H1 (cell line): ENCODE data around the gene TPRN. TPM values are rescaled to one million over a fixed set of nuclear protein-coding genes. Genes with fewer than 3 reads are reported as not detected.

ENCODE experiments used
- CTCF ChIA-PET: fragments of 300-600 bp; sonication (Branson Sonifier 250); formaldehyde crosslinking; loops from one replicate; lab custom pipeline; 2021; ENCODE audit not compliant: partially characterized antibody; lab: Charles Lee
- POLR2A ChIA-PET: fragments of 300-600 bp; sonication (Branson Sonifier 250); formaldehyde crosslinking; loops from one replicate; lab custom pipeline; 2021; ENCODE audit warnings: inconsistent platforms; ENCODE audit not compliant: partially characterized antibody; lab: Charles Lee
- DNase-seq, 2 experiments: peaks; one replicate each; pipeline versions ENCODE4 v3.0.0 to v3.0.0-alpha.2; 2010 to 2022; ENCODE audit warnings: low spot score in 2 of 2, low read depth in 1 of 2, mixed read lengths in 1 of 2
- FAIRE-seq: peaks from 2 replicates; lab custom pipeline; 2011; peaks lifted over from hg19 to GRCh38; lab: Jason Lieb, UNC
- H2AFZ ChIP-seq: 2 replicates; pipeline ENCODE4 v1.8.1; 2012; ENCODE audit warnings: low read length, inconsistent platforms
- H2AK5ac ChIP-seq: 2 replicates; pipeline ENCODE4 v1.6.1; 2013; ENCODE audit warnings: low read depth, low read length
- H2BK120ac ChIP-seq: replicated peaks from 2 replicates; pipeline ENCODE3; 2013; ENCODE audit warnings: low read depth, low read length, inconsistent platforms
- H2BK12ac ChIP-seq: 2 replicates; pipeline ENCODE4 v1.6.1; 2013; ENCODE audit warnings: low read depth, low read length
- H2BK15ac ChIP-seq: 2 replicates; pipeline ENCODE4 v1.6.1; 2013; ENCODE audit warnings: low read length
- H2BK20ac ChIP-seq: 2 replicates; pipeline ENCODE4 v1.6.1; 2013; ENCODE audit warnings: low read length
- H2BK5ac ChIP-seq: 2 replicates; pipeline ENCODE4 v1.6.1; 2013; ENCODE audit warnings: low read depth, low read length
- H3K14ac ChIP-seq: 2 replicates; pipeline ENCODE4 v1.6.1; 2013; ENCODE audit warnings: inconsistent platforms; ENCODE audit not compliant: insufficient read length
- H3K18ac ChIP-seq: 2 replicates; pipeline ENCODE4 v1.6.1; 2013; ENCODE audit warnings: low read length; ENCODE audit errors: extremely low read depth
- H3K23ac ChIP-seq: 2 replicates; pipeline ENCODE4 v1.6.1; 2013; ENCODE audit warnings: inconsistent platforms; ENCODE audit not compliant: insufficient read length
- H3K23me2 ChIP-seq: 2 replicates; pipeline ENCODE4 v1.6.1; 2013; ENCODE audit warnings: low read depth, low read length
- H3K27ac ChIP-seq: 2 replicates; pipeline ENCODE4 v1.6.1; 2011; ENCODE audit warnings: low read depth, low read length, inconsistent platforms
- H3K27me3 ChIP-seq, 4 experiments: replicated peaks in 1 of 4; 1 replicate in 1 of 4; 2 replicates in 3 of 4; pipeline versions ENCODE4 v1.6.1 to v1.8.1; 2011 to 2013; ENCODE audit warnings: low read length in 3 of 4, mild to moderate bottlenecking in 3 of 4, inconsistent platforms in 2 of 4, mixed read lengths in 2 of 4, moderate library complexity in 1 of 4; ENCODE audit not compliant: control insufficient read depth in 3 of 4, insufficient read depth in 3 of 4; ENCODE audit errors: extremely low read depth in 1 of 4
- H3K36me3 ChIP-seq, 4 experiments: 2 replicates each; pipeline versions ENCODE4 v1.6.1 to v1.8.1; 2011 to 2013; ENCODE audit warnings: mild to moderate bottlenecking in 4 of 4, low read length in 3 of 4, moderate library complexity in 2 of 4, control low read depth in 1 of 4, inconsistent platforms in 1 of 4; ENCODE audit not compliant: insufficient read depth in 4 of 4, control insufficient read depth in 2 of 4
- H3K4ac ChIP-seq: replicated peaks from 2 replicates; pipeline ENCODE3; 2013; ENCODE audit warnings: low read length, low read depth, mixed read lengths, inconsistent platforms; ENCODE audit not compliant: insufficient read length
- H3K4me1 ChIP-seq, 4 experiments: replicated peaks in 1 of 4; 1 replicate in 1 of 4; 2 replicates in 3 of 4; pipeline versions ENCODE4 v1.6.1 to v1.8.1; 2011 to 2013; ENCODE audit warnings: low read length in 3 of 4, inconsistent platforms in 2 of 4, mixed read lengths in 1 of 4; ENCODE audit not compliant: insufficient read depth in 4 of 4, control insufficient read depth in 3 of 4
- H3K4me2 ChIP-seq, 2 experiments: 2 replicates each; pipeline versions ENCODE4 v1.6.1 to v1.8.1; 2011 to 2013; ENCODE audit warnings: low read depth in 2 of 2, low read length in 2 of 2, control low read depth in 1 of 2, inconsistent platforms in 1 of 2, mild to moderate bottlenecking in 1 of 2; ENCODE audit not compliant: insufficient read depth in 1 of 2
- H3K4me3 ChIP-seq, 4 experiments: fragments of 200-600, 300-600 bp in 1 of 4; sonication (generic), shearing (Covaris generic), sonication (Bioruptor Twin) in 1 of 4; 2 replicates each; pipeline versions ENCODE4 v1.5.1 to v1.8.1; 2011 to 2016; ENCODE audit warnings: low read length in 4 of 4, low read depth in 3 of 4, control low read depth in 2 of 4, inconsistent platforms in 2 of 4, mild to moderate bottlenecking in 2 of 4, mixed read lengths in 1 of 4, moderate library complexity in 1 of 4; ENCODE audit not compliant: insufficient read depth in 2 of 4; ENCODE audit errors: extremely low read depth in 1 of 4
- H3K56ac ChIP-seq: replicated peaks from 2 replicates; pipeline ENCODE3; 2013; ENCODE audit warnings: low read depth, mild to moderate bottlenecking, mixed read lengths, low read length, inconsistent platforms; ENCODE audit not compliant: insufficient read length
- H3K79me1 ChIP-seq: 2 replicates; pipeline ENCODE4 v1.6.1; 2013; ENCODE audit warnings: low read depth, low read length, control low read depth
- H3K79me2 ChIP-seq, 2 experiments: 2 replicates each; pipeline versions ENCODE4 v1.6.1 to v1.8.1; 2012 to 2013; ENCODE audit warnings: low read length in 2 of 2, mild to moderate bottlenecking in 2 of 2, inconsistent platforms in 1 of 2; ENCODE audit not compliant: insufficient read depth in 2 of 2, control insufficient read depth in 1 of 2
- H3K9ac ChIP-seq, 4 experiments: replicated peaks in 1 of 4; 1 replicate in 1 of 4; 2 replicates in 3 of 4; pipeline versions ENCODE4 v1.6.1 to v1.8.1; 2011 to 2013; ENCODE audit warnings: low read depth in 3 of 4, low read length in 3 of 4, control low read depth in 2 of 4, mild to moderate bottlenecking in 2 of 4, moderate library complexity in 2 of 4, inconsistent platforms in 1 of 4; ENCODE audit errors: extremely low read depth in 1 of 4
- H3K9me3 ChIP-seq, 2 experiments: 2 replicates each; pipeline versions ENCODE4 v1.6.1 to v1.8.1; 2012 to 2013; ENCODE audit warnings: mild to moderate bottlenecking in 2 of 2, moderate library complexity in 2 of 2, control low read depth in 1 of 2, inconsistent platforms in 1 of 2, low read depth in 1 of 2, low read length in 1 of 2, mixed read lengths in 1 of 2; ENCODE audit not compliant: insufficient read depth in 2 of 2
- H4K20me1 ChIP-seq, 2 experiments: replicated peaks in 1 of 2; 2 replicates each; pipeline versions ENCODE3 to v1.8.1; 2011 to 2013; ENCODE audit warnings: inconsistent platforms in 2 of 2, low read length in 2 of 2, mild to moderate bottlenecking in 1 of 2; ENCODE audit not compliant: insufficient read depth in 2 of 2, control insufficient read depth in 1 of 2
- H4K5ac ChIP-seq: 2 replicates; pipeline ENCODE4 v1.6.1; 2013; ENCODE audit warnings: low read length, low read depth, mixed read lengths, inconsistent platforms; ENCODE audit not compliant: insufficient read length
- H4K8ac ChIP-seq: 2 replicates; pipeline ENCODE4 v1.8.0; 2013; ENCODE audit warnings: mild to moderate bottlenecking, moderate library complexity, low read length, inconsistent platforms; ENCODE audit not compliant: insufficient read depth; ENCODE audit errors: extremely low read depth
- H4K91ac ChIP-seq: replicated peaks from 2 replicates; pipeline ENCODE3; 2013; ENCODE audit warnings: low read length, mixed read lengths, inconsistent platforms; ENCODE audit not compliant: insufficient read length
- CBX5 ChIP-seq: fragments of 300-800, 300-1000 bp; sonication (generic); IDR thresholded peaks from 2 replicates; pipeline ENCODE4 v1.7.1; 2016; ENCODE audit warnings: antibody characterized with exemption, low read length, low read depth
- CBX8 ChIP-seq: fragments of 300-800, 300-1000 bp; sonication (generic); IDR thresholded peaks from 2 replicates; pipeline ENCODE4 v1.7.1; 2016; ENCODE audit warnings: low read depth, low read length, borderline replicate concordance
- CEBPB ChIP-seq: IDR thresholded peaks from 2 replicates; pipeline ENCODE4 v1.6.1; 2012; ENCODE audit warnings: low read depth, low read length
- EGR1 ChIP-seq: IDR thresholded peaks from 2 replicates; pipeline ENCODE4 v1.6.1; 2011; ENCODE audit warnings: low read depth, low read length, borderline replicate concordance
- EP300 ChIP-seq, 2 experiments: IDR thresholded peaks; 1 replicate in 1 of 2; 2 replicates in 1 of 2; pipeline ENCODE4 v1.6.1; 2011 to 2012; ENCODE audit warnings: low read depth in 2 of 2, low read length in 2 of 2, mild to moderate bottlenecking in 2 of 2, borderline replicate concordance in 1 of 2, inconsistent platforms in 1 of 2, moderate library complexity in 1 of 2
- FOSL1 ChIP-seq: IDR thresholded peaks from 2 replicates; pipeline ENCODE4 v1.6.1; 2011; ENCODE audit warnings: mild to moderate bottlenecking, low read depth, low read length, moderate library complexity; ENCODE audit not compliant: insufficient read depth
- PHF8 ChIP-seq: fragments of 200-600 bp; sonication (generic); conservative IDR thresholded peaks from 2 replicates; pipeline ENCODE4 v1.7.1; 2012; ENCODE audit warnings: low read depth, mild to moderate bottlenecking, inconsistent platforms, low read length, moderate library complexity
- WGBS, 2 experiments: shearing (Covaris generic) in 1 of 2; methylation state at CpG; one replicate each; pipeline versions ENCODE4 v1.1.6 to v1.1.7; 2013 to 2015; ENCODE audit warnings: low lambda C conversion rate in 2 of 2, mixed read lengths in 2 of 2, inconsistent platforms in 1 of 2, low coverage in 1 of 2, missing lambda C conversion rate in 1 of 2; ENCODE audit not compliant: insufficient replicate concordance in 2 of 2, insufficient coverage in 1 of 2, insufficient read length in 1 of 2; ENCODE audit errors: extremely low coverage in 1 of 2, missing lambda C conversion rate in 1 of 2; 5-methylcytosine and 5-hydroxymethylcytosine counted together
- polyA plus RNA-seq, 7 experiments: library from polyadenylated mRNA; depleted of rRNA in 3 of 7; stranded (reverse) in 5 of 7; unstranded in 2 of 7; fragments of >200 nt in 5 of 7; fragments of 200-250 nt in 2 of 7; gene quantifications; 1 replicate in 5 of 7; 2 replicates in 1 of 7; 4 replicates in 1 of 7; pipeline versions ENCODE4 v1.2.1 to v1.2.3, GENCODE V29; 2011 to 2013; ENCODE audit warnings: missing spikeins in 2 of 7, mixed read lengths in 2 of 7
- total RNA-seq: library from RNA; stranded (reverse); fragmentation: NEBNext Ultra II Directional; extraction: Animal tissue kit (Norgen Biotek cat#: 25700); gene quantifications from 2 replicates; pipeline ENCODE4 v1.2.1, GENCODE V29; 2021

TPRN gene
- total and polyA plus RNA-seq, 2 of the 8 experiments (the other 6 are each of a cell fraction or from before 2014, with no cell fraction given): 9.7 to 23.2 TPM

DNA sequence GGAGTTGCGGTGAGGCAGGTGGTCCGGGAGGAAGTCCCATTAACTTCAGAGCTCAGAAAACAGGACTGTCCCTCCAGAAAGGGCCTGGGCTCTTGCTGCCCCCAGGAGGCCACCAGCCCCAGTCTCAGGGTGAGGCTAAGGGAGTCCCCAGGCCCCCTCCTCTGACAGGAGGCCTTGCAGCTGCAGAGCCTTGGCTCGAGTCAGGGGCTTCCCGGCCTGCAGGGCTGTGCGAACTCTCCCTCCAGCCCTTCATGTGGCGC is 47.3 kb upstream of the TPRN start:
- no peak overlapping the region for H3K56ac ChIP-seq
- no peak overlapping the region for H3K27ac ChIP-seq
- no peaks in the 10 kb centered on the region; the same call in none of the 2 replicates for H3K79me1 ChIP-seq
- H4K8ac ChIP-seq: no peak overlapping the region
- H3K4me2 ChIP-seq: no peak overlapping the region
- H4K91ac ChIP-seq: no peak overlapping the region
- FAIRE-seq (no peak), DNase-seq (no peak)
- H2BK15ac ChIP-seq: no peak overlapping the region
- no peak overlapping the region for H2BK12ac ChIP-seq
- no peak overlapping the region for H3K18ac ChIP-seq
- H3K79me2 ChIP-seq: no peaks in the 10 kb centered on the region; a peak in 1 of 4 replicates
- no peak overlapping the region for H2AK5ac ChIP-seq
- CTCF ChIA-PET: interaction anchor here (0.8 to 3.3 kb wide), 6 partner anchors 8 to 58 kb away, joined by 3 to 26 read pairs (median 4); partner anchors contain the start of gene RNF224
- no peak overlapping the region for H3K14ac ChIP-seq
- no peak overlapping the region for H2BK120ac ChIP-seq
- H2AFZ ChIP-seq: no peak overlapping the region
- no peaks in the 10 kb centered on the region for H3K9me3 ChIP-seq
- TF ChIP-seq EGR1: no peak
- TF ChIP-seq PHF8: no peak
- TF ChIP-seq CBX5: no peak
- no peak for TF ChIP-seq FOSL1
- no peak for TF ChIP-seq EP300 (IDR thresholded peaks at IDR 0.05; ENCODE audit: borderline replicate concordance in 1 of 2, low read depth in 2 of 2, low read length in 2 of 2)
- no peak for TF ChIP-seq CBX8
- no peak for TF ChIP-seq CEBPB
- 94% methylated on average over 6 of the region's 6 CpGs; no CpG with 5 or more reads in 1 of the 2 experiments for WGBS, 2 experiments
- H3K4ac ChIP-seq: no peak overlapping the region
- no peak overlapping the region for H3K23ac ChIP-seq
- H2BK5ac ChIP-seq: no peak overlapping the region
- H3K9ac ChIP-seq: no peak overlapping the region
- H4K5ac ChIP-seq: no peak overlapping the region
- H3K4me1 ChIP-seq: peaks cover 0 to 20% (median 16%) of the 10 kb centered on the region in 4 experiments; a peak in 5 of 7 replicates
- H3K4me3 ChIP-seq: no peak overlapping the region
- H2BK20ac ChIP-seq: no peak overlapping the region
- H4K20me1 ChIP-seq: peaks cover 6 to 10% of the 10 kb centered on the region in 2 experiments
- no peaks in the 10 kb centered on the region; a peak in 2 of 7 replicates for H3K27me3 ChIP-seq
- H3K36me3 ChIP-seq: peaks cover 2 to 9% (median 7%) of the 10 kb centered on the region in 4 experiments; a peak in 5 of 8 replicates
- H3K23me2 ChIP-seq: no peaks in the 10 kb centered on the region
- POLR2A ChIA-PET: interaction anchor here (1.1 to 69.9 kb wide), 4 partner anchors 9 to 54 kb away, joined by 3 to 1462 read pairs (median 733); partner anchors contain the start of genes CYSRT1, NDOR1, NELFB and RNF208
